Mesodermal cell (in vitro differentiated cells): ENCODE data around the gene SCARB1.

Experiments
- H3K27ac ChIP-seq: 2 replicates; pipeline ENCODE4 v1.7.0; 2013; ENCODE audit warnings: mild to moderate bottlenecking, low read depth, low read length, moderate library complexity; ENCODE audit not compliant: severe bottlenecking
- H3K36me3 ChIP-seq: 2 replicates; pipeline ENCODE4 v1.7.1; 2013; ENCODE audit warnings: mild to moderate bottlenecking, low read length, moderate library complexity; ENCODE audit not compliant: control insufficient read depth, insufficient read depth
- H3K4me1 ChIP-seq: one replicate; pipeline ENCODE4 v1.7.1; 2013; ENCODE audit warnings: mild to moderate bottlenecking, low read length; ENCODE audit not compliant: insufficient read depth, control insufficient read depth, poor library complexity, severe bottlenecking
- H3K4me3 ChIP-seq: 2 replicates; pipeline ENCODE4 v1.7.0; 2013; ENCODE audit warnings: low read length, control low read depth, mild to moderate bottlenecking; ENCODE audit not compliant: insufficient read depth, poor library complexity, severe bottlenecking; ENCODE audit errors: extremely low read depth
- H3K9me3 ChIP-seq: 2 replicates; pipeline ENCODE4 v1.7.1; 2013; ENCODE audit warnings: mild to moderate bottlenecking, low read length, moderate library complexity; ENCODE audit not compliant: control insufficient read depth
- WGBS, 2 experiments: methylation state at CpG; one replicate each; pipeline ENCODE4 v1.1.5; 2013; ENCODE audit warnings: missing lambda C conversion rate in 2 of 2; ENCODE audit not compliant: insufficient coverage in 2 of 2; 5-methylcytosine and 5-hydroxymethylcytosine counted together

The SCARB1 gene

DNA sequence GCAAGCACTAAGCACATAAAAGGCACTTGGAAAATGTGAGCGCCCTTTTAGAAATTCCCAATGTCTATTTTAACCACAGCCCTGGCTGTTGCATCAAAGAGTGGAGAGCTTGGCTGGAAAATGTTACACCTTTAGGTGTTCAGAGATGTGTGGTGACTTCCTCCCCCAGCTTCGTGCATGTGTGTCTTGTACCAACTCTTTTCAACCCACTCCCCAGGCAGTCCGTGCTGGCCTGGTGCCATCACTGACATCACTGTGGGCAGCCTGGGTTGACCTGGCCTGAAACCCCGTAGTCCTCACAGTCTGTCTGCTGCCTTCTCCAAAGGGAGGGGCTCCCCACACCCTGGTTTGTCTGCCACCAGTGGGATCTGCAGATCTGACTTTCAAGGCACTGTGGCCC lies 101.8 kb downstream of the SCARB1 start:
- H3K27ac ChIP-seq: no peak overlapping the region
- WGBS, 2 experiments: 68 to 72% methylated on average over 4 of the region's 4 CpGs

DNA sequence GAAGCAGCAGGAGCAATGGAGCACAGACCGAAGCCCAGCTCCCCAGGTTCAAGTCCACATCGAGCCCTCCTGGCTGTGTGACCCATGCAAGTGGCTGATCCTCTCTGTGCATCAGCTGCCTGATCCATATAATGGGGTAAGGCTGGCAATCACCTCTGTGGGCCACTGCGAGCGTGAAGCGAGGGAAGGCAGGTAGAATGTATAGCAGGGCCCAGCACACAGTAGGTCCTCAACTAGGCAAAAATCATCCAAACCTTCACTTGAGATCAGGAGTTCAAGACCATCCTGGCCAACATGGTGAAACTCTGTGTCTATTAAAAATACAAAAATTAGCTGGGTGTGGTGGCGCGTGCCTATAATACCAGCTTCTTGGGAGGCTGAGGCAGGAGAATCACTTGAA lies 102.6 kb downstream of the SCARB1 start:
- Histone ChIP-seq H3K9me3 (peaks cover 12% of the 10 kb centered on the region), H3K4me3 (no peak overlapping the region), H3K36me3 (no peaks in the 10 kb centered on the region), H3K4me1 (peaks cover 10% of the 10 kb centered on the region), H3K27ac (no peak overlapping the region)
- whole genome bisulfite sequencing, 2 experiments: 91 to 93% methylated on average over 5 of the region's 7 CpGs

More for the DNA sequence above, 101.8 kb downstream of the SCARB1 start:
- no peaks in the 10 kb centered on the region for H3K36me3 ChIP-seq
- peaks cover 17% of the 10 kb centered on the region for H3K4me1 ChIP-seq
- no peak overlapping the region for H3K4me3 ChIP-seq
- H3K9me3 ChIP-seq: peaks cover 12% of the 10 kb centered on the region

DNA sequence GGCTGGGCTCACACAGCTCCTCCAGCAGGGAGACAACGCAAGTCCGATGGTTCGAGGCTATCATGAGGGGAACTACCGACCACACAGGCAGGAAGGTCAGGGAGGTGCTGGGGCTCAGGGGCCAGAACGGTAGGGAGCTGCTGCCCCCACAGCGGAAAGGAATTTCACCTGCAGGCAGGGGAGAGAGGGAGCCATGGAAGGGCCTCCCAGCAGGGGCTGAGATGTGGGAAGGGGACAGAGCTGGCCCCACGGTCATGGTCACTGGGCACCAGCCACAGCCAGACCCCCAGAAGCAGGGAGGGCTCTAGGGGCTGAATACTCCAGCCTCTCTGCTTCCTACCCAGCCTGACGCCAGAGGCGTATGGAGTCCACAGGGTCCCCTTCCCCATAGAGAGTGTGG lies 103.1 kb downstream of the SCARB1 start:
- no peak overlapping the region for H3K4me3 ChIP-seq
- H3K27ac ChIP-seq: no peak overlapping the region
- 76 to 77% methylated on average over 8 to 9 of the region's 9 CpGs for WGBS, 2 experiments
- peaks cover 12% of the 10 kb centered on the region for H3K9me3 ChIP-seq
- no peaks in the 10 kb centered on the region for H3K36me3 ChIP-seq
- H3K4me1 ChIP-seq: peaks cover 5% of the 10 kb centered on the region

DNA sequence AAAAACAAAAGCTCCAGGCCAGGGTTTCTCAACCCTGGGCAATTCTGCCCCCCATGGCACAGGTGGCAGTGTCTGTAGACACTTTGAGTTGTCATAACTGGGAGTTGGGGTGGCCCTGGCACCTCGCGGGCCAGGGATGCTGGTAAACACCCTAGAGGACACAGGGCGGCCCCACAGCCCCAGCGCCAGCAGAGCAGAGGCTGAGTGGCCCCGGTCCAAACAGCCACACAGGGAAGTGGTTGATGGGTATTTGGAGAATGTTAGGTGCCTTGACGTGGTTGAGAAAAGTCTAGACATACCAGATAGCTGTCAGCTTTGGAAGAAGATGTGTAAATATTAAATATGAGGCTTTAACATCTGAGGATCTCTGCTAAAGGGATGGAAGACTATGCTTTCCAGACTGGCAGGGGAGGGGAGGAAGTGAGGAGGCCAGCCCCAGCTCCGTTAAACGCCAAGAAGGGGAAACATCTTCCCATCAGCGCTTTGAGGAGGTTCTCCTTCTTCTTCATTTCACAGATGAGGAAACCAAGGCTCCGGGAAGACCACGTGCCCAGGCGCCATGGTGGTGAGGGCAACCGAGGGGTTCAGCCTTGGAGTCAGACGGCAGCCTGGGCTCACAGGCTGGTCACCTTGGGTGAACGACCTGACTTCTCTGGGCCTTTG lies 103.7 kb downstream of the SCARB1 start:
- H3K4me1 ChIP-seq: peaks cover 7% of the 10 kb centered on the region
- no peak overlapping the region for H3K4me3 ChIP-seq
- H3K36me3 ChIP-seq: no peaks in the 10 kb centered on the region
- peaks cover 12% of the 10 kb centered on the region for H3K9me3 ChIP-seq
- 91% methylated on average over 14 to 15 of the region's 15 CpGs for WGBS, 2 experiments
- H3K27ac ChIP-seq: no peak overlapping the region

DNA sequence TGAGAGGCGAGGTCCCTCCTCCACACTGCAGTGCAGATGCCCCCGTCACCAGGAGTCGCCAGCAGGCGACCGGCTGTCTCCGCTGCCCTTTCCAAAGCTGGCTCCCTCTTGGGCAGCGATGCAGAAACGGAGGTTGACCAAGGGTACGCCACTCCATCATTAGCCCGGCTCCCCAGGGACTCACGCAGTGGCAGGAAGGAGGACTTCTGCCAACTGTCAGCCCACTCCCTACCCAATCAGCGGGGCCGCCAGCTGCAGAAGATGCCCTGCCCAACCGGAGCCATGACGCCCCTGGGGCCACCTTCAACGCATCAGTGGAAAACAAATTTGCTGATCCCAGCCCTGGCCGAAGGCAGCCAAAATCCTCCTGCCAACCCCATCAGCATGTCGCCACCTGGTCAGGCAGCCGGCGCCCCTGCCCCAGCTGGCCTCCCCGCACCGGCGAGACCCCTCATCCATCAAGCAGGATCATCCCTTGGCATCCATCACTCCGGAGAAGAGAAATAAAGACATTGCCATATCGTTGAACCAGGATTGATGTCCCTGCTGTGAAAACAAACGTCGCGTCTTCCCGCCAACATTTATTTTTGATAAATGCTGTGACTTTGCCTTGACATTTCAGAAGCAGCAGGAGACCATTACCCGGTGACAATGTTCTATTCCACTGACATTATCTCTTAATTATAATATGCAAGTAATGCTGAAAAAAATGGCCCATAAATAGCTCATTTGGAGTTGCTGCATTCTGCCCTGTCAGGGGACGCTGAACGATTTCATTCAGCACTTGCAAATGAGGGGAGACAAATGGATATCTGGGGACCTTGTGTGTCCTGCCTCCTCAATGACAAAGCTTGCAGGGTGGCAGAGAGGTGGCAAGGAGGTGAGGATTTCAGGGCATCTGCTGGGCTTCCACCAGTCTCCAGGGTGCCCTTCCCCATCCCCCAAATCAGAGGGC lies 105.1 kb downstream of the SCARB1 start:
- 81 to 82% methylated on average over 28 to 30 of the region's 32 CpGs for WGBS, 2 experiments
- H3K4me1 ChIP-seq: peaks cover 11% of the 10 kb centered on the region
- H3K36me3 ChIP-seq: no peaks in the 10 kb centered on the region
- no peak overlapping the region for H3K27ac ChIP-seq
- H3K9me3 ChIP-seq: peaks cover 3% of the 10 kb centered on the region
- no peak overlapping the region for H3K4me3 ChIP-seq

DNA sequence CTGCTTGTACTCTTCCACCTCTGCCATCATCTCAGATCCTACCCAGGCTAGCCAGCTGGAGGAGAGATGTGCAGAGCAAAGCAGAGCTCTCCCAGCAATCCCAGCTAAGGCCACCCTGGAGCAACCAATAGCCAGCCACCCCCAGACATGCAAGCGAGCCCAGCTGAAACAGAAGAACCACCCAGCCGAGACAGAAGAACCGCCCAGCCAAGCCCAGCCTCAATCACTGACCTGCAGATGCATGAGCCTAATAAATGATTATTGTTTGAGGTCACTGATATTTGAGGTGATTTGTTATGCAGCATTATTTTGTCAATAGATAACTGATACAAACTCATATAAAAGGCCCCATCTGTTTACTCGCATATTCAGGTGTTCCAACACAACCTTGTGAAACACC lies 106.3 kb downstream of the SCARB1 start:
- WGBS, 2 experiments: 100% methylated on average over 1 of the region's 4 CpGs
- Histone ChIP-seq H3K27ac (no peak overlapping the region), H3K36me3 (no peaks in the 10 kb centered on the region), H3K4me3 (no peak overlapping the region), H3K4me1 (peaks cover 11% of the 10 kb centered on the region), H3K9me3 (peaks cover 3% of the 10 kb centered on the region)

DNA sequence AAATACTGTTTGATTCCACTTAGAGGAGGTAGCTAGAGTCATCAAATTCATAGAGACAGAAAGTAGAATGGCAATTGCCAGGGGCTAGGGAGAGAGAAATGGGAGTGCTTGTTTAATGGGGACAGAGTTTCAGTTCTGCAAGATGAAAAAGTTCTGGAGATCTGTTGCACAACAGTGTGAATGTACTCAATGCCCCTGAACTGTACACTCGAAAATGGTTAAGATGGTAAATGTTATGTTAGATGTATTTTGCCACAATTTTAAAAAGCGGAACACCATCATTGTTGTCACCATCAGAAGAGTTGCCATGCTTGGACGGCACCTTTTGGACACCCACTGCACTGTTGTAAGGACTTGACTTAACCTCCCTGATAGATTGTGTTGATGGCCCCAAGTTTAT lies 106.9 kb downstream of the SCARB1 start:
- WGBS, 2 experiments: 100% methylated on average over 2 to 3 of the region's 3 CpGs
- Histone ChIP-seq H3K9me3 (peaks cover 3% of the 10 kb centered on the region), H3K4me3 (no peak overlapping the region), H3K27ac (no peak overlapping the region), H3K4me1 (peaks cover 11% of the 10 kb centered on the region), H3K36me3 (no peaks in the 10 kb centered on the region)

DNA sequence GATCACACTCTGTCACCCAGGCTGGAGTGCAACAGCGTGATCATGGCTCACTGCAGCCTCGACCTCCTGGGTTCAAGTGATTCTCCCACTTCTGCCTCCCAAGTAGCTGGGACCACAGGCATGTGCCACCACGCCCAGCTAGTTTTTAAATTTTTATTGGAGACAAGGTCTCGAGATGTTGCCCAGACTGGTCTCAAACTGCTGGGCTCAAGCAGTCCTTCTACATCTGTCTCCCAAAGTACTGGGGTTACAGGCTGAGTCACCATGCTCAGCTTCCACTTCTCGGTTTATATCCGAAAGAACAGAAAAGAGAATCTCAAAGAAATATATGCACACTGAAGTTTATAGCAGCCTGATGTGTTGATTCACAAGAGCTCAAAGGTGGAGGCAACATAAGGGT lies 107.5 kb downstream of the SCARB1 start:
- no peak overlapping the region for H3K27ac ChIP-seq
- H3K9me3 ChIP-seq: peaks cover 3% of the 10 kb centered on the region
- no peak overlapping the region for H3K4me3 ChIP-seq
- H3K36me3 ChIP-seq: no peaks in the 10 kb centered on the region
- peaks cover 15% of the 10 kb centered on the region for H3K4me1 ChIP-seq
- WGBS, 2 experiments: 83 to 97% methylated on average over 3 to 5 of the region's 6 CpGs

DNA sequence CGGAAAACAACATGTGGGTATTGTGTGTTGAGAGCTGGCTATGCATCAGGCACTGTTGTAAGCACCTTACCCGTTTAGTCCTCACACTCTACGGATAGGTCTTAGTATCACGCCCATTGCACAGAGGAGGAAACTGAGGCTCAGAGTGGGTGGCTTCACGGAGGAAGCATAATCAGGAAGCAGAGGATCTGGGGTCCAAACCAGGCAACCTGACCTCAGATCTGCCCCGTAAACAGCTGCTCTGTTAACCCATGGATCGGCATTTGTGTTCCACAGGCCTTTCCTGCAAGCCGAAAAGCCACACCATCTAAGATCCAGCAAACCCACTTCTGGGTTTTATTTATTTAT lies 107.9 kb downstream of the SCARB1 start:
- Histone ChIP-seq H3K27ac (no peak overlapping the region), H3K36me3 (no peaks in the 10 kb centered on the region), H3K9me3 (peaks cover 3% of the 10 kb centered on the region), H3K4me3 (no peak overlapping the region), H3K4me1 (peaks cover 19% of the 10 kb centered on the region)
- 90% methylated on average over 7 of the region's 8 CpGs for WGBS, 2 experiments

DNA sequence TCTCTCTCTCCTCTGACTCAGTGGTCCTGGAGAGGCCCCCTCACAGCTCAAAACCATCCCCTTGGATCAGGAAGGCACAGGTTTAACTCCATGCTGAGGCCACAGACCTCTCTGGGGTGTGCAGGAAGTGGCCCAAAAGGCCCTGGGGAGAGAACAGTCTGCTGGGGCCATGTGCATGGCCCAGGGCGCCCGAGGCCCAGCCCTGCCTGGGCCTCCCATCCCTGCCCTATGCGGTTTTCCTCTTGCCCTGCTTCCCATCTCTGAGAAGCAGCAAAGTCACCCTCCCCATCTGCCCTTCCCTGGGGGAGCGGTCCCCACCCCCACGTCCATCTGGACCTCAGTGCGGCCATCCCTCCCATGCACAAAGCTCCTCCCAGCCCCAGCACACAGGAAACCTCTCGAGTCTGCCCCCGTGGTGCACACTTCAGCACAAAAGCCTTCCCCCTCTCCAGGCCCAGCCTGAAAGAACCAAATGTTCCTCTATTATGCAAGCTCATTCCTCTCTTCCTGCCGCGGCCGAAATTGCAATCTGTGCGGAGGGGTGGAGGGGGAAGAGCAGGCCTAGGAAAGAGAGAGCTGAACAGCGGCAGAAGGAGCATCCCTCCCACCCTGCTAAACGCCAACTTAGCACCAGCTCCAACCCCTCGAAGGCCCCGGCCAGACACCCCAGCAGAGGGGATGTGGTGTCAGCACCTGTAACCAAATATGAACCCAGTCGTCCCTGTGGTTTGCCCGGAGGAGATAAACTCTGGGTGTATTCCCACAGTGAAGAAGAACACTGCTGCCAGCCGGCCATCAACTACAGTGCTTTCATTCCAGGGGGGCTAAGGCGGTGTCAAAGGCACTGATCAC lies 108.5 kb downstream of the SCARB1 start:
- Histone ChIP-seq H3K27ac (peak overlapping the region; percentile 10), H3K9me3 (peaks cover 3% of the 10 kb centered on the region), H3K36me3 (no peaks in the 10 kb centered on the region), H3K4me3 (no peak overlapping the region), H3K4me1 (peaks cover 21% of the 10 kb centered on the region)
- 54 to 59% methylated on average over 11 to 12 of the region's 20 CpGs for WGBS, 2 experiments
